Osteocyte (in vitro differentiated cells): Measurements from ENCODE around the gene GAK. TPM values are rescaled to one million over a fixed set of nuclear protein-coding genes. Genes with fewer than 3 reads are reported as not detected.
A peak's percentile ranks its signal among the peaks of the same experiment; 100 is the strongest.
"Not testable (repeated sequence)": the region's sequence is repeated elsewhere in the genome, so short reads cannot be mapped to it uniquely, and the experiment has no call there.

ENCODE experiments used
- DNase-seq: peaks from one replicate; pipeline ENCODE4 v3.0.0; 2021; ENCODE audit warnings: mixed read lengths; ENCODE audit not compliant: unreplicated experiment; ENCODE audit errors: extremely low spot score
- H3K27ac Mint-ChIP-seq: one replicate; pipeline ENCODE4 v1.8.0; 2021; ENCODE audit warnings: mild to moderate bottlenecking, mixed read lengths; ENCODE audit not compliant: unreplicated experiment
- H3K27me3 Mint-ChIP-seq: one replicate; pipeline ENCODE4 v1.8.0; 2021; ENCODE audit warnings: mixed read lengths; ENCODE audit not compliant: unreplicated experiment
- H3K36me3 Mint-ChIP-seq: one replicate; pipeline ENCODE4 v1.8.0; 2021; ENCODE audit warnings: mixed read lengths; ENCODE audit not compliant: unreplicated experiment
- H3K4me1 Mint-ChIP-seq: one replicate; pipeline ENCODE4 v1.8.0; 2021; ENCODE audit warnings: mixed read lengths; ENCODE audit not compliant: unreplicated experiment
- H3K4me3 Mint-ChIP-seq: one replicate; pipeline ENCODE4 v1.8.0; 2021; ENCODE audit warnings: mild to moderate bottlenecking, moderate library complexity, mixed read lengths; ENCODE audit not compliant: unreplicated experiment
- H3K9me3 Mint-ChIP-seq: one replicate; pipeline ENCODE4 v1.8.0; 2021; ENCODE audit warnings: mixed read lengths; ENCODE audit not compliant: unreplicated experiment
- CTCF ChIP-seq: fragments of 200-600 bp; sonication (generic); IDR thresholded peaks from 2 replicates; pipeline ENCODE4 v1.5.0; 2021; ENCODE audit warnings: antibody characterized with exemption, mild to moderate bottlenecking, moderate library complexity
- total RNA-seq: library from RNA; stranded (reverse); gene quantifications from 2 replicates; pipeline ENCODE4 v1.2.1, GENCODE V29; 2021

The GAK gene
- total RNA-seq, 1 donor from 2014 or later = 93.8 TPM

DNA sequence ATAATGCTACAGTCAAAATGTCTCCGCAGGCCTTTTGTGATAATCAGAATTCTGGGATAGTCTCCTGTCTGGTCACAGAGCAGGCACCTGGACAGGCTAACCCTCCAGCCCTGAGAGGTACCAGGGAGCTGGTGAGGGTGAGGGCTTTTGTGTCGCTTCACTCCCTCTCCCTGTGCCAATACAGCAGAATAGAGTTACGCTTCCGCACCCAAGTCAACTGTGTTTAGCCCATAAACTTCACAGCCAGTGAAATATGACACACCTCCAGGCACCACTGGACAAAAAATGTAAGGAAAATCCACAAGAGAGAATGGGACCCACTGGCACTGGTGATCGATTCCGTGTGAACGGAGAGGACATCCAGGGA is 1.3 kb downstream of the GAK start:
- Mint-ChIP-seq H3K9me3 (no peaks in the 10 kb centered on the region), H3K4me1 (peaks cover 32% of the 10 kb centered on the region), H3K4me3 (peak overlapping the region; percentile 92), H3K36me3 (no peaks in the 10 kb centered on the region), H3K27me3 (no peaks in the 10 kb centered on the region), H3K27ac (peak overlapping the region; percentile 84)
- TF ChIP-seq CTCF = no peak
- no peak for DNase-seq

DNA sequence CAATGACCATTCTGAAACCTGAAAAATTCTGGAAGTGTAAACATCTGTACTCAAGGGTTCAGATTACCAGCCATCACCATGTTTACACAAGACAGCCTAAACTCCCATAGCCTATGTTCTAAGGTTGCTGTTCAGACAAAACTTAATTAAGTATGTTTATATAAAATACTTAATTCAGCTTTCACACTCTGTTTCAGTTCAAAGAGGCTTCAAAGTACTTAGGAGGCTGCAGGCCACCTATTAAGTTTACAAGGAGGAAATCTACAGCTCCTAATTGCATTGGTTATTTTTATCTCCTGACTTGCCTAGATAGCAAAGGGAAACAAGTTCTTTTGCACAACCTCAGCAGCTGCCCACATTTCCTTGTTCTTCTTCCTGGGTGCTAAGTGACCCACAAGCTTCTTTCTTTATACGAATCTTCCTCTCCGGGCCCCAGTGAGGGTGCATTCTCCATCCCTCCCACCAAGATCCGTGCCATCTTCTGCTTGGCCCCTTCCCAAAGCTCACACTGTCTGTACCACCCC is 2.0 kb downstream of the GAK start:
- Mint-ChIP-seq H3K27ac (peak overlapping the region; percentile 73), H3K4me1 (peaks cover 39% of the 10 kb centered on the region), H3K27me3 (no peaks in the 10 kb centered on the region), H3K9me3 (no peaks in the 10 kb centered on the region), H3K4me3 (peak overlapping the region; percentile 92), H3K36me3 (no peaks in the 10 kb centered on the region)
- TF ChIP-seq CTCF = no peak
- no peak for DNase-seq

DNA sequence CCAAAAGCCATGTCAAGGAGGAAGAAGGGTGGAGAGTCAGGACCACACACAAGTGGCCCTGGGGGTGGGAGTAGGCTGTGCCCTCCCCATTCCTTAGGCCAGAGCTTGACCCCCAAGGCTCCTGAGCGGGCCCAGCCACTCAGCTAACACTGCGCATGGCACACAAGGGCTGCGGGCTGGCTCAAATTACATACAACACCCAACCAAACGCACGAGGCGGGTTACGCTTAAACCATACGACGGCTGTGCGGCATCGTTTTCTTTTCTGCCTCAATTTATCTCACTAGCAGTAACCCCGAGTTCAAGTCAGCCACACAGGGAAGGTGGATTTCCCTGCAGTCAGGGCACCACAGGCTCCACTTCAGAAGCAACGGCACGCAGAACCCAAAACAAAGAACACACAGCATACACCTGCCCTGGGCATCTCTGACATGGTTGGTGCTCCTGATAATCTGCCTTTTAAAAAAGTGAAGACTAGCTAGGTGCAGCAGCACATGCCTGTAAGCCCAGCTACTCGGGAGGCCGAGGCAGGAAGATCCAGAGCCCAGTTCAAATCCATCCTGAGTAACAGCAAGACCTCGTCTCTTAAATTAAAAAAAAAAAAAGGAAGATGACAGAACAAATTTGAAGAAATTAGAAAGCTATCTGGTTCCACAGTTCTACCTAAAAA is 2.9 kb downstream of the GAK start:
- Mint-ChIP-seq H3K36me3 (no peaks in the 10 kb centered on the region), H3K4me3 (peak overlapping the region; percentile 22), H3K27ac (no peak overlapping the region), H3K4me1 (peaks cover 46% of the 10 kb centered on the region), H3K9me3 (no peaks in the 10 kb centered on the region), H3K27me3 (no peaks in the 10 kb centered on the region)
- no peak for TF ChIP-seq CTCF
- DNase-seq = no peak

DNA sequence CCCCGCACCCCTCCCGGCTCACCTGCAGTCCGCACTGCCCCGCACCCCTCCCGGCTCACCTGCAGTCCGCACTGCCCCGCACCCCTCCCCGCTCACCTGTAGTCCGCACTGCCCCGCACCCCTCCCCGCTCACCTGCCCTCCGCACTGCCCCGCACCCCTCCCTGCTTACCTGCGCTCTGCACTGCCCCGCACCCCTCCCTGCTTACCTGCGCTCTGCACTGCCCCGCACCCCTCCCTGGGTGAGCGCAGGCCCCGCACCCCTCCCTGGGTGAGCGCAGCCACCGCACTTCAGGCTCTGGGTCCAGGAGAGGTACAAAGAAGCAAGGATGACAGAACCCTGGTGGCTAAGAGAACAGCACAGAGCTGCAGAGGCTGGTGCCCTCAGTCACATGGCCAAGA is 4.5 kb downstream of the GAK start:
- not testable (repeated sequence) for H3K27ac Mint-ChIP-seq, H3K36me3 Mint-ChIP-seq, H3K9me3 Mint-ChIP-seq, DNase-seq, H3K4me3 Mint-ChIP-seq, H3K27me3 Mint-ChIP-seq
- H3K4me1 Mint-ChIP-seq = peaks cover 43% of the 10 kb centered on the region

DNA sequence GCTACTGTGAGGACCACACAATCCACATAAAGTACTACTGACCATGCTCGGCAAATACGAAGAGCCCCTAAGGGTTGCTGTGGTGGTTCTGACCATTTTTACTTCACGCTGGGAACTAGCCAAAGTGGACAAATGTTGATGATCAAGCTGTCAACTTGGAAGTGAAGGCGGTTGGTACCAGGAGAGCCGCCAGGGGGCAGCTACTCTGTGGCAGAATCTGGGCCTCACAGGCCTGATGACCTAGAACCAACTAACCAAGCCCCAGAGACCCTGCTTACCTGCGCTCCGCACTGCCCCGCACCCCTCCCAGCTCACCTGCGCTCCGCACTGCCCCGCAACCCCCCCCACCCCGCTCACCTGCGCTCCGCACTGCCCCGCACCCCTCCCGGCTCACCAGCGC is 5.6 kb downstream of the GAK start:
- H3K27me3 Mint-ChIP-seq = no peaks in the 10 kb centered on the region
- no peaks in the 10 kb centered on the region for H3K9me3 Mint-ChIP-seq
- no peak overlapping the region for H3K4me3 Mint-ChIP-seq
- DNase-seq = no peak
- peak; percentile 34 for TF ChIP-seq CTCF
- peak overlapping the region; percentile 51 for H3K27ac Mint-ChIP-seq
- peaks cover 40% of the 10 kb centered on the region for H3K4me1 Mint-ChIP-seq
- peaks cover 3% of the 10 kb centered on the region for H3K36me3 Mint-ChIP-seq
